ENCODE data around the gene OPRM1. TPM values are rescaled to one million over a fixed set of nuclear protein-coding genes. Genes with fewer than 3 reads are reported as not detected.

OPRM1 gene
- total and polyA plus RNA-seq, 4 donors, result not detected

DNA sequence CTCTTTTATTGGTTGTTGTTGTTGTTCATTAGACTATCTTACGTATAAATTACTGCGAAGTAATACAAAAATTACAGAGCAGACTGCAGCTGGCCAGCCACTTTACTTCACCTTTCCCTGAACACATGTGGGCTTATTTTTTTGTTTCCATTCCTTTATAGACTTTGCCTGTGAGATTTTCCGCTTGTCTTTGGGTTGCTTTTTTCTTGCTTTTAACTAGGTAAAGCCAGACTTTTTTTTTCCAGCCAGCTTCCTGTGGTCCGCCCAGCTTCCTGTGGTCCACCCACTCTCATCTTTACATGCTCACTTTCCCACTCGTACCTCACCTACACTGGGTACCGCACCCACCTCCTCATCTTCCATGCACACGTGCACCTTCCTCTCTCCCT, 238.6 kb downstream of the OPRM1 start:
- H3K27me3 ChIP-seq (ENCODE audit: control insufficient read depth in 4 of 4, insufficient read depth in 4 of 4, low read length in 3 of 4), result no peaks in the 10 kb centered on the region
- WGBS, result 65% methylated on average over 7 of the region's 7 CpGs
- no peak overlapping the region for H3K9ac ChIP-seq (ENCODE audit: low read depth in 1 of 2, low read length in 2 of 2)
- no peaks in the 10 kb centered on the region for H3K9me3 ChIP-seq (ENCODE audit: control insufficient read depth in 4 of 4, low read length in 3 of 4)
- H3K36me3 ChIP-seq (ENCODE audit: control insufficient read depth in 4 of 4, insufficient read depth in 3 of 4, low read depth in 1 of 4, low read length in 3 of 4), result no peaks in the 10 kb centered on the region
- H3K4me1 ChIP-seq (ENCODE audit: control insufficient read depth in 4 of 4, insufficient read depth in 4 of 4, low read length in 3 of 4), result no peaks in the 10 kb centered on the region
- peak in 1 of 2 donors; percentile 3 for TF ChIP-seq RAD21 (IDR thresholded peaks at IDR 0.05)
- no peak for TF ChIP-seq EGR1 (IDR thresholded peaks at IDR 0.05; ENCODE audit: low read depth in 2 of 2)
- DNase-seq (ENCODE audit: low spot score), result no peak
- no peak overlapping the region for H3K27ac ChIP-seq (ENCODE audit: low read depth in 1 of 2, low read length in 2 of 2)
- H3K4me3 ChIP-seq (ENCODE audit: low read depth in 1 of 3, low read length in 3 of 3), result peak overlapping the region in 1 of 3 donors; percentile 11

DNA sequence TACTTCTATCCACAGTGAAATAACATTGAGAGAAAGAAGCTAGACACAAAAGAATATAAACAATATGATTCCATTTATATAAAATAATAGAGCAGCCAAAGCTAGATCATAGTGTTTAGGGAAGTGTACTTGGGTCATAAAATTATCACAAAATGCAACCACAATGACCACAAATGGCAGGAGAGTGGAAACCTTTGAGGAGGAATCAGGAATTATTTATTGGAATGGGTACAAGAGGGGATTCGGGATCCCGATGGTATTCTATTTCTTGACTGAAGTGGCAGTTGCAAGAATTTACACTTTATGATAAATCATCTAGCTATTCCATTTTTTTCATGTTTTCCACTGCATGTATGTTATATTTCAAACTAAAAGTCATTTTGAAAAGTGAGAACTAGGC, 241.5 kb downstream of the OPRM1 start:
- H3K27ac ChIP-seq (ENCODE audit: low read depth in 1 of 2, low read length in 2 of 2), result no peak overlapping the region
- WGBS, result 87% methylated on average over 2 of the region's 2 CpGs

DNA sequence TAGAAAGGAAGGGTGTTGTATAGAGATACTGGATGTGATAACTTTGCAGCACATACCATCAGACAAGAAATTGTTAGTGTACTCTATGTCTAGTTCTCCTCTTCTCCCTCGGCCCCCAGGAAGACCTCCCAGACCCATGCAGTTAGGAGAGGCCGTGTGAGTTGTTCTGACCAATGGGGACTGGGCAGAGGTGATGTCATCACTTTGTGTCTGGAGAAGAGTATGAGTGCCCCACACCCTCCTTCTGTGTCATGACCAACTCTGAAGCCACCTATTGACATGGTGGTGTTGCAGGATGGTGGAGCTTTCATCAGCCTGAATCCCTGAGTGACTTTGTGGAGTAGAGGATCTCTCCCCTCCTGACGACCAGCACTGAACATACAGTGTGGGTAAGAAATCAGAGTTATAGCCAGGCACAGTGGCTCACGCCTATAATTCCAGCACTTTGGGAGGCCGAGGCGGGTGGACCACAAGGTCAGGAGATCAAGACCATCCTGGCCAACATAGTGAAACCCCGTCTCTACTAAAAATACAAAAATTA, 245.3 kb downstream of the OPRM1 start:
- peaks cover 0 to 3% (median 0%) of the 10 kb centered on the region in 4 donors for H3K9me3 ChIP-seq (ENCODE audit: control insufficient read depth in 4 of 4, low read length in 3 of 4)

More for the DNA sequence above, 241.5 kb downstream of the OPRM1 start:
- Histone ChIP-seq H3K9ac (ENCODE audit: low read depth in 1 of 2, low read length in 2 of 2) (no peak overlapping the region), H3K27me3 (ENCODE audit: control insufficient read depth in 4 of 4, insufficient read depth in 4 of 4, low read length in 3 of 4) (no peaks in the 10 kb centered on the region), H3K4me3 (ENCODE audit: low read depth in 1 of 3, low read length in 3 of 3) (no peak overlapping the region), H3K36me3 (ENCODE audit: control insufficient read depth in 4 of 4, insufficient read depth in 3 of 4, low read depth in 1 of 4, low read length in 3 of 4) (no peaks in the 10 kb centered on the region), H3K9me3 (ENCODE audit: control insufficient read depth in 4 of 4, low read length in 3 of 4) (peaks cover 0 to 3% (median 0%) of the 10 kb centered on the region in 4 donors), H3K4me1 (ENCODE audit: control insufficient read depth in 4 of 4, insufficient read depth in 4 of 4, low read length in 3 of 4) (no peaks in the 10 kb centered on the region)
- DNase-seq (ENCODE audit: low spot score), result no peak
- no peak for TF ChIP-seq TAF1 (conservative IDR thresholded peaks at IDR 0.05)
- TF ChIP-seq JUND (IDR thresholded peaks at IDR 0.05), result no peak
- no peak for TF ChIP-seq RAD21 (IDR thresholded peaks at IDR 0.05)
- TF ChIP-seq, protein P1, sequence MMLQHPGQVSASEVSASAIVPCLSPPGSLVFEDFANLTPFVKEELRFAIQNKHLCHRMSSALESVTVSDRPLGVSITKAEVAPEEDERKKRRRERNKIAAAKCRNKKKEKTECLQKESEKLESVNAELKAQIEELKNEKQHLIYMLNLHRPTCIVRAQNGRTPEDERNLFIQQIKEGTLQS (IDR thresholded peaks at IDR 0.05), result no peak
- no peak for TF ChIP-seq NR2F2 (IDR thresholded peaks at IDR 0.05)
- TF ChIP-seq, protein P2, sequence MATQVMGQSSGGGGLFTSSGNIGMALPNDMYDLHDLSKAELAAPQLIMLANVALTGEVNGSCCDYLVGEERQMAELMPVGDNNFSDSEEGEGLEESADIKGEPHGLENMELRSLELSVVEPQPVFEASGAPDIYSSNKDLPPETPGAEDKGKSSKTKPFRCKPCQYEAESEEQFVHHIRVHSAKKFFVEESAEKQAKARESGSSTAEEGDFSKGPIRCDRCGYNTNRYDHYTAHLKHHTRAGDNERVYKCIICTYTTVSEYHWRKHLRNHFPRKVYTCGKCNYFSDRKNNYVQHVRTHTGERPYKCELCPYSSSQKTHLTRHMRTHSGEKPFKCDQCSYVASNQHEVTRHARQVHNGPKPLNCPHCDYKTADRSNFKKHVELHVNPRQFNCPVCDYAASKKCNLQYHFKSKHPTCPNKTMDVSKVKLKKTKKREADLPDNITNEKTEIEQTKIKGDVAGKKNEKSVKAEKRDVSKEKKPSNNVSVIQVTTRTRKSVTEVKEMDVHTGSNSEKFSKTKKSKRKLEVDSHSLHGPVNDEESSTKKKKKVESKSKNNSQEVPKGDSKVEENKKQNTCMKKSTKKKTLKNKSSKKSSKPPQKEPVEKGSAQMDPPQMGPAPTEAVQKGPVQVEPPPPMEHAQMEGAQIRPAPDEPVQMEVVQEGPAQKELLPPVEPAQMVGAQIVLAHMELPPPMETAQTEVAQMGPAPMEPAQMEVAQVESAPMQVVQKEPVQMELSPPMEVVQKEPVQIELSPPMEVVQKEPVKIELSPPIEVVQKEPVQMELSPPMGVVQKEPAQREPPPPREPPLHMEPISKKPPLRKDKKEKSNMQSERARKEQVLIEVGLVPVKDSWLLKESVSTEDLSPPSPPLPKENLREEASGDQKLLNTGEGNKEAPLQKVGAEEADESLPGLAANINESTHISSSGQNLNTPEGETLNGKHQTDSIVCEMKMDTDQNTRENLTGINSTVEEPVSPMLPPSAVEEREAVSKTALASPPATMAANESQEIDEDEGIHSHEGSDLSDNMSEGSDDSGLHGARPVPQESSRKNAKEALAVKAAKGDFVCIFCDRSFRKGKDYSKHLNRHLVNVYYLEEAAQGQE (IDR thresholded peaks at IDR 0.05), result no peak
- no peak for TF ChIP-seq YY1 (IDR thresholded peaks at IDR 0.05)

More for the DNA sequence above, 245.3 kb downstream of the OPRM1 start:
- Histone ChIP-seq H3K27ac (ENCODE audit: low read depth in 1 of 2, low read length in 2 of 2) (no peak overlapping the region), H3K9ac (ENCODE audit: low read depth in 1 of 2, low read length in 2 of 2) (no peak overlapping the region), H3K27me3 (ENCODE audit: control insufficient read depth in 4 of 4, insufficient read depth in 4 of 4, low read length in 3 of 4) (no peaks in the 10 kb centered on the region), H3K4me1 (ENCODE audit: control insufficient read depth in 4 of 4, insufficient read depth in 4 of 4, low read length in 3 of 4) (no peaks in the 10 kb centered on the region), H3K36me3 (ENCODE audit: control insufficient read depth in 4 of 4, insufficient read depth in 3 of 4, low read depth in 1 of 4, low read length in 3 of 4) (no peaks in the 10 kb centered on the region), H3K4me3 (ENCODE audit: low read depth in 1 of 3, low read length in 3 of 3) (no peak overlapping the region)
- TF ChIP-seq JUND (IDR thresholded peaks at IDR 0.05), result no peak
- no peak for TF ChIP-seq FOXA1 (IDR thresholded peaks at IDR 0.05)
- no peak for TF ChIP-seq EGR1 (IDR thresholded peaks at IDR 0.05; ENCODE audit: low read depth in 2 of 2)
- TF ChIP-seq, protein P1 (IDR thresholded peaks at IDR 0.05), result no peak
- TF ChIP-seq SP1 (IDR thresholded peaks at IDR 0.05), result no peak
- TF ChIP-seq NR2F2 (IDR thresholded peaks at IDR 0.05), result no peak
- no peak for TF ChIP-seq RXRA (IDR thresholded peaks at IDR 0.05)
- TF ChIP-seq TAF1 (conservative IDR thresholded peaks at IDR 0.05), result no peak
- no peak for TF ChIP-seq HNF4A (conservative IDR thresholded peaks at IDR 0.05)
- TF ChIP-seq, protein P2 (IDR thresholded peaks at IDR 0.05), result no peak
- no peak for TF ChIP-seq HNF4G (IDR thresholded peaks at IDR 0.05)
- TF ChIP-seq, protein P3, sequence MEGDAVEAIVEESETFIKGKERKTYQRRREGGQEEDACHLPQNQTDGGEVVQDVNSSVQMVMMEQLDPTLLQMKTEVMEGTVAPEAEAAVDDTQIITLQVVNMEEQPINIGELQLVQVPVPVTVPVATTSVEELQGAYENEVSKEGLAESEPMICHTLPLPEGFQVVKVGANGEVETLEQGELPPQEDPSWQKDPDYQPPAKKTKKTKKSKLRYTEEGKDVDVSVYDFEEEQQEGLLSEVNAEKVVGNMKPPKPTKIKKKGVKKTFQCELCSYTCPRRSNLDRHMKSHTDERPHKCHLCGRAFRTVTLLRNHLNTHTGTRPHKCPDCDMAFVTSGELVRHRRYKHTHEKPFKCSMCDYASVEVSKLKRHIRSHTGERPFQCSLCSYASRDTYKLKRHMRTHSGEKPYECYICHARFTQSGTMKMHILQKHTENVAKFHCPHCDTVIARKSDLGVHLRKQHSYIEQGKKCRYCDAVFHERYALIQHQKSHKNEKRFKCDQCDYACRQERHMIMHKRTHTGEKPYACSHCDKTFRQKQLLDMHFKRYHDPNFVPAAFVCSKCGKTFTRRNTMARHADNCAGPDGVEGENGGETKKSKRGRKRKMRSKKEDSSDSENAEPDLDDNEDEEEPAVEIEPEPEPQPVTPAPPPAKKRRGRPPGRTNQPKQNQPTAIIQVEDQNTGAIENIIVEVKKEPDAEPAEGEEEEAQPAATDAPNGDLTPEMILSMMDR (IDR thresholded peaks at IDR 0.05; ENCODE audit: low read depth, low read length, missing input control), result no peak
- TF ChIP-seq RAD21 (IDR thresholded peaks at IDR 0.05), result no peak
- 97% methylated on average over 7 of the region's 7 CpGs for WGBS
- DNase-seq (ENCODE audit: low spot score), result no peak

Data from liver (tissue), 9 donors.